AG09309 (cell line): ENCODE data around the gene USP9X.
A peak's percentile ranks its signal among the peaks of the same experiment; 100 is the strongest.

Source experiments
- DNase-seq: peaks from one replicate; pipeline ENCODE4 v3.0.0-alpha.2; 2010; ENCODE audit warnings: low read depth
- H3K4me3 ChIP-seq: 2 replicates; pipeline ENCODE4 v1.5.1; 2011; ENCODE audit warnings: mild to moderate bottlenecking, low read depth, low read length, moderate library complexity; ENCODE audit not compliant: control insufficient read depth
- CTCF ChIP-seq: IDR thresholded peaks from 2 replicates; pipeline ENCODE4 v1.5.1; 2011; ENCODE audit warnings: mild to moderate bottlenecking, low read depth, low read length, inconsistent platforms; ENCODE audit not compliant: insufficient read depth, control insufficient read depth; ENCODE audit errors: missing control alignments

The USP9X gene

GRCh38 chrX:41084044-41084892 is 977 bp upstream of the USP9X start:
- no peak for TF ChIP-seq CTCF
- DNase-seq = peak; percentile 86
- peak overlapping the region; percentile 91 for H3K4me3 ChIP-seq

- H3K4me3 ChIP-seq = peak overlapping the region; percentile 91
- no peak for TF ChIP-seq CTCF
- DNase-seq = no peak
Measured at GRCh38 chrX:41085512-41085877, 250 bp downstream of the USP9X start.

- no peak for DNase-seq
- no peak for TF ChIP-seq CTCF
- peak overlapping the region; percentile 91 for H3K4me3 ChIP-seq
Measured at GRCh38 chrX:41085878-41086626, 807 bp downstream of the USP9X start.

GRCh38 chrX:41086627-41086932 is 1.3 kb downstream of the USP9X start:
- DNase-seq = no peak
- no peak for TF ChIP-seq CTCF
- H3K4me3 ChIP-seq = peak overlapping the region; percentile 91

GRCh38 chrX:41087201-41087600 is 2.0 kb downstream of the USP9X start:
- TF ChIP-seq CTCF = no peak
- DNase-seq = no peak
- H3K4me3 ChIP-seq = peak overlapping the region; percentile 91

GRCh38 chrX:41090568-41091238 is 5.5 kb downstream of the USP9X start:
- no peak overlapping the region for H3K4me3 ChIP-seq
- no peak for DNase-seq
- TF ChIP-seq CTCF = no peak
